Sciatic nerve (tissue), 2 donors: ENCODE results near the gene FOXI1. TPM values are rescaled to one million over a fixed set of nuclear protein-coding genes. Genes with fewer than 3 reads are reported as not detected.

Experiments
- ATAC-seq: fragments of 200-7000 bp; cut with Tn5 transposase; one replicate; pipeline ENCODE4 v1.9.1; 2020; ENCODE audit warnings: mild to moderate bottlenecking, moderate library complexity
- DNase-seq: peaks from one replicate; pipeline ENCODE4 v3.0.0-alpha.2; 2020; ENCODE audit warnings: low spot score
- intact Hi-C: fragments of 100-400 bp; cut with DNase I; formaldehyde crosslinking; loops from one replicate; pipeline ENCODE4 v1.14.2; 2022
- total RNA-seq: library from RNA; stranded (reverse); fragmentation: NEBNext Ultra II Directional; extraction: Animal tissue kit (Norgen Biotek cat#: 25700); gene quantifications from one replicate; pipeline ENCODE4 v1.2.1, GENCODE V29; 2021
- donor health status: DM: no; HTN: no; CAD: no.
- donor health status: DM: no; HTN: no; CAD: no.

Gene FOXI1
- not detected for total RNA-seq

GRCh38 chr5:170105642-170106611 lies at the start of gene FOXI1:
FOXI1 (plus strand) TSS chr5:170105897; CDS start chr5:170105958, 61 bp downstream.
- DNase-seq (no peak), ATAC-seq (no peak)
- intact Hi-C loops: no loop called here

DNA sequence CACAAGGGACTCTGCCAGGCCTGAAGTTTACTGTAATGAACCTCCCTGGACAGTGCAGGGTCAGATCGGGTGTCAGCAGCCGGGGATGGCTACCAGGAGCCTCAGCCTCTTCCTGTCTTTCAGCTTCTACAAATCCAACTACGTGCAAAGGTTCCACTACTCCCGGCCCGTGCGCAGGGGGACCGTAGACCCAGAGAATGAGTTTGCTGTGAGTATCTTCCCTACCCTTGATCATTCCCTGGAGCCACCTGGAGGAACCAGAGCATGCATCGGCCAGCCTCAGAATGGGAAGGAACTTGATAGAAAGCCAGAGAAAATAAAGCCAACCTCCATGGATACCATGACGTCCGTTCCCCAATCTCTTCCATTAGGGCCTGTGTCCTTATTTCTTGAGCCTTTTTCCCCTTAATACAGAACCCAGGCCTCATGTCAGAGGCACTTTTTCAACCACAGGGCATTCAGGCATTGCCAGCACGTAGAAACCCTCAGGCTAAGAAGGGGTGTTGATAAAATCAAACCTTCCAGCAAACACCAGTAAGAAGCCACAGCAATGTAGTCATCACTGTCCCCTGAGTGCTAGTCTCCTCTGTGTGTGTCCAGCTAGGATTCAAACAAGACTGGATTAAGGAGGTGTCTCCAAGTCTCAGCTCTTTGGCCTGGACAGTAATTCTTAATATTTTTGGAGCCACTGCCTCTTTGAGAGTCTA lies 49.0 kb upstream of the FOXI1 start:
- DNase-seq (no peak), ATAC-seq (no peak)
- intact Hi-C loops: no loop called here

DNA sequence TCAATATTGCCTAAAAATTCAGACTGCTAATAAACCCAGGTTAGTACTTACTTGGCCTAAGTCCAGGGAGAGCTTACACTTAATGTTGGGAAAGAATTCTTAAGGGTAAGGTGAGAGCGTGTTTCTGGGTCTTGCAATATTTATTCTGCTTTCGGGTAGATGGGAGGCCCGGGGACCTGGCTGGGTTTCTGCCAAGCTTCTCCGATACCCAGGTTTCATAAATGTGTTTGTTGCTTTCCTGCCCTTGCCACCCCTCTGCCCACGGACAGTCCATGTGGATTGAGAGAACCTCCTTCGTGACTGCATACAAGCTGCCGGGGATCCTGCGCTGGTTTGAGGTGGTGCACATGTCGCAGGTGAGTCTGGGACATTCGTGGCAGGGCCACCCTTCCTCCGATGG lies 48.4 kb upstream of the FOXI1 start:
- intact Hi-C loops: no loop called here
- ATAC-seq: no peak
- DNase-seq: no peak

DNA sequence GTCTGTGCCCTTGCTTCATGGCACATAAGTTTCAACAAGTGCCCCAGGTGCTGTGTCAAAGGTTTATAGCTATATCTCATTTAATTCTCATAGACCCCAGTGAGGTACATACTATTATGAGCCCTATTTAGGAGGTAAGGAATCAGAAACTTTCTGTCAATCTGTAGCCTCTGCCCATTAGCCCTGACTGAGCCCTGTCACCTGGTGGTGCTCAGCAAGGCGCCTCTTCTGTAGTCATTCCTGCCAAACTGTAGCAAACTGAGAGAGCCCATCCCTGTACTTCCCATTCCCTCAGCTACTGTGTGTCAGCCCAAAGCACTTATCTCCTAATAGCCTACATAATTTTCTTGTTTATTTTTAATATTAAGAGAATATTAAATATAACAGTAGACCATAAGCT lies 46.5 kb upstream of the FOXI1 start:
- ATAC-seq (no peak), DNase-seq (no peak)
- intact Hi-C loops: no loop called here

DNA sequence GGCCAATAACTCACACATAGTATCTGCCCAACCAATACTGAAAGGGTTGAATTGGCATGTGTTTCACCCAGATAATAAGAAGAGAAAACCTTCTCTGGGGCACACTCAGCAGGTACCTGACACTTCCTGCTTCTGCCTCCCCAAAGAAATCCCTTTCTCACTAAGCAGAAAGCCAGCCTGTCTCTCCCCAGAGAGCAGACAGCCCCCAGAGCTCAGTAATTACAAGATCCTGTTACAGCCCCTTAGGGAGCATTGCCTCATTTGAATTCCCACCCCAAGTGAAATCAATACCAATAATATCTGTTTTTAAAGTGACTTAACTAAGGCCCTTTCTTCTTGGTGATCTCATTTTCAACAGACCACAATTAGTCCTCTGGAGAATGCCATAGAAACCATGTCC lies 38.5 kb upstream of the FOXI1 start:
- intact Hi-C loops: no loop called here
- DNase-seq: no peak
- ATAC-seq: no peak

GRCh38 chr5:170067574-170068170 lies 38.0 kb upstream of the FOXI1 start:
- no peak for ATAC-seq
- intact Hi-C loops: no loop called here
- DNase-seq: no peak

- no peak for ATAC-seq
- intact Hi-C loops: no loop called here
- DNase-seq: no peak
These were observed 36.2 kb upstream of the FOXI1 start for GRCh38 chr5:170069512-170069911.

DNA sequence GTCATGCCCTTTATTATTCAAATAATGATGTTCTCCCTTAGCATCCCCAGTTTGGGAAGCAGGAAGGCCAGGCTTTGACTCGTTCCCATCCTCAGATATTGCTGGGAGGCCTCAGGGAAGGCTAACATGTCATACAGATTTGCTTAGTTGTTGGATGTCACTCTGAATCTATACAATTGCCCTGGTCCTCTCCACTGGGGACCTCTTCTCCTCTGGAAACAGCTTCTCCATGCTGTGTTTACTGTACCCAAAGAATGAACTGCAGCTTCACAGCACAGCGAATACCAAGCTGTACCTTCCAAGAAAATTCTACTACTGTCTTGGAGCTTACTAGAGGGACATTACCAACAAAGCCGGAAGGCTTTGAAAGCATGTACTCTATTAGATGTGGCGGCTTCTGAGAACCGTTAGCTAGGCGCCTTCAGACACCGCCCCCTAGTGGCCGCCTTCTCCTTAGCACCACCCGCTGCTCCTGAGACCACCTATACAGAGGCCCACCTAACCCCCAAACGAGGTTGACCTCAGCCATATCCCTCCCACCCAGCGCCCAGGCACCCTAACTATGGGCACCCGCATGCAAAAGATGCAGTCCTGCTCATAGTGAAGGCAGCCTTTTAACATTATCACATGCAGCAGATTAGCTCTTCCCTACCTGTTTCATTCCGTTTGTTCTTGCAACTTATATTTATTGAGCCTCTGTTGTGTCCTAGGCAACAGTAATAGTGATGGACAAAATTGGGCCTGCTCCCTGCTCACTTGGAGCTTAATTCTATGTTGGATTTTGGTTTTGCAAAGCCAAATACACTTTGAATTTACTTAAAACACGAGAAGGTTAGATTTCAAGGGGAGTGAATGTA lies 34.9 kb upstream of the FOXI1 start:
- ATAC-seq (peak; percentile 36), DNase-seq (peak; percentile 63)
- intact Hi-C loops: no loop called here

DNA sequence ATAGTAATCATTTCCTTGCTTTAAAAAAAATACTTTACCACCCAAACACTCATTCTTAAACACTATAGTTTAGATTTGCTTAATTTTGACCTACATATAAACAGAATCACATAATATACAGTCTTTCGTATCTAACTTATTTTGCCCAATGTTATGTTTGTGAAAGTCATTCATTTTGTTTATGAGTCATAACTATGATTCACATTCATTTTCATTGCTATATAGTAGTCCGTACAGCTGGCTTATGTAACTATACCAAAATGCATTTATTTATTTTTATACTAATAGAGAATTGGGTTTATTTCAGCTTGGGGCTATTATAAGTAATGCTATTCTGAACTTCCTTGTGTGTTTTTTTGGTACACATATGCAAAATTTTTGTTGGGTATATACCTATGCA lies 33.9 kb upstream of the FOXI1 start:
- intact Hi-C loops: no loop called here
- no peak for ATAC-seq
- no peak for DNase-seq

DNA sequence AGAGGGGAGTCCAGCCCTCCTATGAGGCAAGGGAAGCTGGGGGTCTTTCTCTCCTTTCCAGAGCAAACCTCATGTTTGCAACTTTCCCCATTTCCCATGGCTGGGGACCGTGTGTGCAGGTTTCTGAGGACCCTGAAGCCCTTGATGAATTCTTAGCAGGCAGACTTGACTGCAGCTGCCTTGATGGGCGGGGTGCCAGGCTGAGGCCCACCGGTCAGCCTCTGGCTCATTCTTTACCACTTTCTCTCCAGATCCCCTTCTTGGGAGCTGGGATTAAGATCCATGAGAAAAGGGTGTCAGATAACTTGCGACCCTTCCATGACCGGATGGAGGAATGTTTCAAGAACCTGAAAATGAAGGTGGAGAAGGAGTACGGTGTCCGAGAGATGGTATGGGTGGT lies 30.0 kb upstream of the FOXI1 start:
- intact Hi-C loops: no loop called here
- ATAC-seq: no peak
- no peak for DNase-seq

DNA sequence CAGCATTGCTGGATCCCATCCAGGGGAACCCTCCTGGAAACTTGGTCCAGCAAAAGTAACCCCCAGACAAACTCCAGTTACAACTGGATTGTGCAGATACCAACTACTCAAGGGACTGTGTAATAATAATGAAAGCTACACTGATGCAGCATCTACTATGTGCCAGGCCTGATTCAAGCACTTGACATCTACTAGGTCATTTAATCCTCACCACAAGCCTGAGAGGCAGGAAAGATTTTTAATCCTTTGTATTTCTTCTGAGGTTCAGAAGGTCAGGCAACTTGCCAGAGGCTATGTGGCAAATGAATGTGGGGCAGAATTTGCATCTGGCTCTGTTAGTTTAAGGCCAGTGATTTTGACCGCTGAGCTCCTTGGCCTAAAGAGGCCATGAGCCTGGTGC lies 29.5 kb upstream of the FOXI1 start:
- no peak for DNase-seq
- intact Hi-C loops: no loop called here
- no peak for ATAC-seq

GRCh38 chr5:170076739-170077138 lies 29.0 kb upstream of the FOXI1 start:
- intact Hi-C loops: no loop called here
- ATAC-seq (no peak), DNase-seq (no peak)

DNA sequence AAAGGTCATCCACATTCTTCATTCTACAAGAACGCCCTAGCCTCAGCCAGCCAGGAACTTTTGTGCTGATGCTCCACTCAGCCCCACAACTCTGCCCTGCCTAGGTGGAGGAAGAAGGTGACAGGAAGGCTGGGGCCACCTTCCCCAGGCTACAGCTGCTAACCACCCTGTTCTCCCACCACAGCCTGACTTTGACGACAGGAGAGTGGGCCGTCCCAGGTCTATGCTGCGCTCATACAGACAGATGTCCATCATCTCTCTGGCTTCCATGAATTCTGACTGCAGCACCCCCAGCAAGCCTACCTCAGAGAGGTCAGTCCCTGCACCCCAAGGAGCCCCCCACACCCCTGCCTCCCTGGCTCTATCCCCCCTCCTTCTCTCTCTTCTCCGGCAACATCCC lies 28.2 kb upstream of the FOXI1 start:
- intact Hi-C loops: no loop called here
- no peak for ATAC-seq
- DNase-seq: no peak

- ATAC-seq (no peak), DNase-seq (no peak)
- intact Hi-C loops: no loop called here
These were observed 27.2 kb upstream of the FOXI1 start for GRCh38 chr5:170078458-170078857.

GRCh38 chr5:170078931-170079330 lies 26.8 kb upstream of the FOXI1 start:
- no peak for ATAC-seq
- intact Hi-C loops: no loop called here
- no peak for DNase-seq

- intact Hi-C loops: no loop called here
- ATAC-seq (no peak), DNase-seq (no peak)
These were observed 25.5 kb upstream of the FOXI1 start for GRCh38 chr5:170080217-170080616.

- ATAC-seq (no peak), DNase-seq (no peak)
- intact Hi-C loops: no loop called here
These were observed 24.8 kb upstream of the FOXI1 start for GRCh38 chr5:170080786-170081445.

DNA sequence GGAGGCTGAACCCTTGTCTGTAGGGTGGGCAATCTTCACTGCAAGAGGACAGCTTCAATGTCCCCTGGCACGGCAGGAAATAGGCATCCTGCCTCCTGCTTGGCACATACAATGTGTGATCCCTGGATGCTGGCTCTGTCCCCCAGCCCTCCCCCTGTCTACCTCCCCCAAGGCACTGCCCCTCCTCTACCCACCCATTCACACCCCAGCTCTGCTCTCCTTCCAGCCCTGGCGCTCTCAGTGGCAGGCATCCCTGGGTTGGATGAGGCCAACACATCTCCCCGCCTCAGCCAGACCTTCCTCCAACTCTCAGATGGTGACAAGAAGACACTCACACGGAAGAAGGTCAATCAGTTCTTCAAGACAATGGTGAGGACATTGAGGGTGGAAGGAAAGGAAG lies 24.1 kb upstream of the FOXI1 start:
- intact Hi-C loops: no loop called here
- no peak for DNase-seq
- no peak for ATAC-seq

GRCh38 chr5:170082701-170083100 lies 23.0 kb upstream of the FOXI1 start:
- intact Hi-C loops: no loop called here
- no peak for DNase-seq
- no peak for ATAC-seq
